HL-60 (cell line): ENCODE measurements around the gene CCDC85C.

Experiments used
- DNase-seq, 2 experiments: peaks; one replicate each; pipeline ENCODE4 v3.0.0-alpha.2; 2010 to 2020; ENCODE audit warnings: low read depth in 1 of 2, low spot score in 1 of 2
- H3K27ac ChIP-seq: fragments of 250-450 bp; sonication (Bioruptor Pico); replicated peaks from 2 replicates; pipeline ENCODE4 v1.5.1; 2020; ENCODE audit warnings: mild to moderate bottlenecking, moderate library complexity
- H3K27me3 ChIP-seq: fragments of 250-450 bp; sonication (Bioruptor Pico); 2 replicates; pipeline ENCODE4 v1.5.1; 2021; ENCODE audit warnings: mild to moderate bottlenecking, moderate library complexity; ENCODE audit not compliant: insufficient read depth, poor library complexity, severe bottlenecking
- H3K4me3 ChIP-seq: replicated peaks from 2 replicates; pipeline ENCODE4 v1.5.1; 2011; ENCODE audit warnings: mild to moderate bottlenecking, control low read depth, low read length; ENCODE audit not compliant: insufficient read depth
- GABPA ChIP-seq: IDR thresholded peaks from 2 replicates; pipeline ENCODE4 v1.6.1; 2012; ENCODE audit warnings: low read depth
- POLR2AphosphoS5 ChIP-seq: IDR thresholded peaks from 2 replicates; pipeline ENCODE4 v1.6.1; 2012; ENCODE audit warnings: low read depth
- SPI1 ChIP-seq: IDR thresholded peaks from 2 replicates; pipeline ENCODE4 v1.6.1; 2012; ENCODE audit warnings: low read depth, mild to moderate bottlenecking, borderline replicate concordance
- TF ChIP-seq, protein P1 (sequence below): IDR thresholded peaks from 2 replicates; pipeline ENCODE4 v1.6.1; 2012; ENCODE audit warnings: low read depth; ENCODE audit not compliant: insufficient replicate concordance
- TF ChIP-seq, protein P2 (sequence below): IDR thresholded peaks from one replicate; pipeline ENCODE4 v1.5.1; 2011; ENCODE audit warnings: low read length, control low read depth, inconsistent platforms; ENCODE audit not compliant: insufficient read depth

CCDC85C gene

DNA sequence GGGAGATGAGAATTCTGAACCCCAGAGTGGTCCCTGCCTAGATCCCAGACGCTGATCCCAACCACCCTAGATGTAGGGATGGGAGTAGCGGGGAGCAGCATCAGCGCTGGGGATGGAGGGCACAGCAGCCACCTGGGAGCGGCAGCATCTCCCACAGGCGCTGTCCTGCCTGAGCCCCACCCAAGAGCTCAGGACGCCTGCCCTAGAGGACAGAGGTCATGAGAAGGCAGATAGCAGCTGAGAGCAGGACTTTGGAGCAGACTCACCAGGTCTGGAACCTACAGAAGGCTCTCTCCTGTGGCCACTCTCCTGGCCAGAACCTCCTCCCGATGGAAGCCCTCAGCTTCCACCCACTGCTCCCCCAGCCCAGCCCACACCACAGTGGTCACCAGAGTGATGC, 7.2 kb downstream of the CCDC85C start:
- Histone ChIP-seq H3K27me3 (peaks cover 8% of the 10 kb centered on the region), H3K27ac (no peak overlapping the region), H3K4me3 (no peak overlapping the region)
- DNase-seq = no peak
- TF ChIP-seq, protein P1, sequence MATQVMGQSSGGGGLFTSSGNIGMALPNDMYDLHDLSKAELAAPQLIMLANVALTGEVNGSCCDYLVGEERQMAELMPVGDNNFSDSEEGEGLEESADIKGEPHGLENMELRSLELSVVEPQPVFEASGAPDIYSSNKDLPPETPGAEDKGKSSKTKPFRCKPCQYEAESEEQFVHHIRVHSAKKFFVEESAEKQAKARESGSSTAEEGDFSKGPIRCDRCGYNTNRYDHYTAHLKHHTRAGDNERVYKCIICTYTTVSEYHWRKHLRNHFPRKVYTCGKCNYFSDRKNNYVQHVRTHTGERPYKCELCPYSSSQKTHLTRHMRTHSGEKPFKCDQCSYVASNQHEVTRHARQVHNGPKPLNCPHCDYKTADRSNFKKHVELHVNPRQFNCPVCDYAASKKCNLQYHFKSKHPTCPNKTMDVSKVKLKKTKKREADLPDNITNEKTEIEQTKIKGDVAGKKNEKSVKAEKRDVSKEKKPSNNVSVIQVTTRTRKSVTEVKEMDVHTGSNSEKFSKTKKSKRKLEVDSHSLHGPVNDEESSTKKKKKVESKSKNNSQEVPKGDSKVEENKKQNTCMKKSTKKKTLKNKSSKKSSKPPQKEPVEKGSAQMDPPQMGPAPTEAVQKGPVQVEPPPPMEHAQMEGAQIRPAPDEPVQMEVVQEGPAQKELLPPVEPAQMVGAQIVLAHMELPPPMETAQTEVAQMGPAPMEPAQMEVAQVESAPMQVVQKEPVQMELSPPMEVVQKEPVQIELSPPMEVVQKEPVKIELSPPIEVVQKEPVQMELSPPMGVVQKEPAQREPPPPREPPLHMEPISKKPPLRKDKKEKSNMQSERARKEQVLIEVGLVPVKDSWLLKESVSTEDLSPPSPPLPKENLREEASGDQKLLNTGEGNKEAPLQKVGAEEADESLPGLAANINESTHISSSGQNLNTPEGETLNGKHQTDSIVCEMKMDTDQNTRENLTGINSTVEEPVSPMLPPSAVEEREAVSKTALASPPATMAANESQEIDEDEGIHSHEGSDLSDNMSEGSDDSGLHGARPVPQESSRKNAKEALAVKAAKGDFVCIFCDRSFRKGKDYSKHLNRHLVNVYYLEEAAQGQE = no peak
- TF ChIP-seq POLR2AphosphoS5 = no peak
- TF ChIP-seq, protein P2, sequence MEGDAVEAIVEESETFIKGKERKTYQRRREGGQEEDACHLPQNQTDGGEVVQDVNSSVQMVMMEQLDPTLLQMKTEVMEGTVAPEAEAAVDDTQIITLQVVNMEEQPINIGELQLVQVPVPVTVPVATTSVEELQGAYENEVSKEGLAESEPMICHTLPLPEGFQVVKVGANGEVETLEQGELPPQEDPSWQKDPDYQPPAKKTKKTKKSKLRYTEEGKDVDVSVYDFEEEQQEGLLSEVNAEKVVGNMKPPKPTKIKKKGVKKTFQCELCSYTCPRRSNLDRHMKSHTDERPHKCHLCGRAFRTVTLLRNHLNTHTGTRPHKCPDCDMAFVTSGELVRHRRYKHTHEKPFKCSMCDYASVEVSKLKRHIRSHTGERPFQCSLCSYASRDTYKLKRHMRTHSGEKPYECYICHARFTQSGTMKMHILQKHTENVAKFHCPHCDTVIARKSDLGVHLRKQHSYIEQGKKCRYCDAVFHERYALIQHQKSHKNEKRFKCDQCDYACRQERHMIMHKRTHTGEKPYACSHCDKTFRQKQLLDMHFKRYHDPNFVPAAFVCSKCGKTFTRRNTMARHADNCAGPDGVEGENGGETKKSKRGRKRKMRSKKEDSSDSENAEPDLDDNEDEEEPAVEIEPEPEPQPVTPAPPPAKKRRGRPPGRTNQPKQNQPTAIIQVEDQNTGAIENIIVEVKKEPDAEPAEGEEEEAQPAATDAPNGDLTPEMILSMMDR = no peak
- no peak for TF ChIP-seq SPI1
- TF ChIP-seq GABPA = no peak

DNA sequence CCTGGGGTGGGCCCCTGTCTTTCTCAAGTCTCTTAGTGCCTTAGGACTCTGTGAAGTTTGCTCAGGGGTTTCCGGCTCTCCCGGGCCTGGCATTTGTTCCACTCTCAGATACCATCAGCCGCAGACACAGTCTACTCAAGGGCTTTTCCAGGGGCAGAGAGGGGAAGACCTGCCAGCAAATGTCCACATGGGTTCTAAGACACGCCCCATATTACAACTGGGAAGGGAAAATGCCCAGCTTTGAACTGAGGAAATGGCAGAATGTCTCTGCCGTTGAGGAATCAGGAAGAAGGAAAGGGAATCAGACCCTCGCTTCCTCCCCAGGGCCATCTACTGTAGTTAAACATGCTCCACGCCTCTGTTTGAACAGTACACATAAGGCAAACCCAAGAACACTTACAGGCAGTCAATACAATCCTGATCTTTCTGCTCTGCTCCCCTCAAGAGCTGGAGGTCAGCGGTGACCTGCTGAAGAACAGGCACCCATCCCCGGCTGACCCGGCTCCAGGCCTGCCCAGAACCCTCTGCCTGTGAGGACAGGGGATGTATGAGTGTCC, 7.9 kb downstream of the CCDC85C start:
- no peak for DNase-seq
- Histone ChIP-seq H3K27ac (no peak overlapping the region), H3K4me3 (no peak overlapping the region), H3K27me3 (peaks cover 4% of the 10 kb centered on the region)
- TF ChIP-seq, protein P2 = no peak

DNA sequence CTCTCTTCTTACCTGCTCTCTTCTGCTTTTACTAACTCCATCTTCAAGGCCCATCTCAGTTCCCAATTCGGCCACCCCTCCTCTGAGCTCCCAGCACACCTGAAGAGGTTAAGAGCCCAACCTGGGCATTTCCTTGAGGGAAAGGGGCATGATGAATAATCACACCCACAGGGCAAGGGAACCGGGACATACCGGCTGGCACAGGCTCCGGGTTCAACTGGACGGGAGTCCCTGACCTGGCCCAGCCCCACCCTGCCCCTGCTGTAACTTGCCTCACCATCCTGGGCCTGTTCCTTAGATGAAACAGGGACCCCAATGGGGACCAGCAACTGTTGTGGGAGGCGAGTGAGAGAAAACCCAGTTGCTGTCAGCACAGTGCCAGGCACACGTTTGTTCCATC, 8.5 kb downstream of the CCDC85C start:
- TF ChIP-seq SPI1 = no peak
- no peak for TF ChIP-seq POLR2AphosphoS5
- TF ChIP-seq, protein P1 = no peak
- TF ChIP-seq, protein P2 = no peak
- TF ChIP-seq GABPA = no peak
- Histone ChIP-seq H3K27me3 (peaks cover 3% of the 10 kb centered on the region), H3K4me3 (no peak overlapping the region), H3K27ac (no peak overlapping the region)
- DNase-seq = no peak

DNA sequence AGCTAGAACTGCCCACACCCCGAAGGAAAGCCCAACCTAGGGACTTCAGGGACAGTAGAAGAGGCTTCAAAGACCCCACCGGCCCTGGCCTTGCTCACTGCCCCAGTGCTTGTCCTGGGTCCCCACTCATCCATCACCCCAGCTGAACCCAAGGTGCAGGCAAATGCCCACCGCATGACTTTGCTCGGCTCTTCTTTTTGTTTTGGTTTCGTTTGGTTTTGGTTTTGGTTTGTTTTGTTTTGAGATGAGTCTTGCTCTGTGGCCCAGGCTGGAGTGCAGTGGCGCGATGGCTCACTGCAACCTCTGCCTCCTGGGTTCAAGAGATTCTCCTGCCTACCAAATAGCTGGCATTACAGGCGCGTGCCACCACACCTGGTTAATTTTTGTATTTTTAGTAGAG, 9.0 kb downstream of the CCDC85C start:
- no peak overlapping the region for H3K4me3 ChIP-seq

More for the DNA sequence above, 9.0 kb downstream of the CCDC85C start:
- H3K27ac ChIP-seq = no peak overlapping the region
- DNase-seq = no peak
- peaks cover 2% of the 10 kb centered on the region for H3K27me3 ChIP-seq
- TF ChIP-seq SPI1 = no peak
- no peak for TF ChIP-seq GABPA
- TF ChIP-seq, protein P1 = no peak
- TF ChIP-seq, protein P2 = no peak
- TF ChIP-seq POLR2AphosphoS5 = no peak
